CD14-positive monocyte (primary cell): Measurements from ENCODE around the gene RPS24. TPM values are rescaled to one million over a fixed set of nuclear protein-coding genes. Genes with fewer than 3 reads are reported as not detected.

Experiments used
- DNase-seq, 3 donors: peaks; one replicate each; pipeline ENCODE4 v3.0.0-alpha.2; 2011 to 2022
- H2AFZ ChIP-seq: 2 replicates; pipeline ENCODE4 v1.6.0; 2012; ENCODE audit warnings: mild to moderate bottlenecking, low read depth, low read length, inconsistent platforms; ENCODE audit not compliant: insufficient read depth, poor library complexity, severe bottlenecking
- H3K27ac ChIP-seq, 2 donors: 1 replicate in 1 of 2; 2 replicates in 1 of 2; pipeline ENCODE4 v1.5.1; 2012 to 2013; ENCODE audit warnings: low read length in 2 of 2, control low read depth in 1 of 2, inconsistent platforms in 1 of 2, low read depth in 1 of 2, mild to moderate bottlenecking in 1 of 2
- H3K27me3 ChIP-seq, 2 donors: one replicate each; pipeline versions ENCODE4 v1.6.0 to v1.6.1; 2011 to 2013; ENCODE audit warnings: low read length in 2 of 2; ENCODE audit not compliant: control insufficient read depth in 2 of 2, insufficient read depth in 2 of 2
- H3K36me3 ChIP-seq, 2 donors: replicated peaks in 1 of 2; 1 replicate in 1 of 2; 2 replicates in 1 of 2; pipeline versions ENCODE4 v1.5.1 to v1.6.1; 2012 to 2013; ENCODE audit warnings: low read length in 2 of 2, control low read depth in 1 of 2, inconsistent platforms in 1 of 2, mild to moderate bottlenecking in 1 of 2; ENCODE audit not compliant: insufficient read depth in 2 of 2, control insufficient read depth in 1 of 2
- H3K4me1 ChIP-seq, 2 donors: 1 replicate in 1 of 2; 2 replicates in 1 of 2; pipeline versions ENCODE4 v1.5.1 to v1.6.1; 2012 to 2013; ENCODE audit warnings: low read length in 2 of 2, control low read depth in 1 of 2, inconsistent platforms in 1 of 2, mild to moderate bottlenecking in 1 of 2, moderate library complexity in 1 of 2; ENCODE audit not compliant: insufficient read depth in 2 of 2, control insufficient read depth in 1 of 2
- H3K4me2 ChIP-seq: replicated peaks from 2 replicates; pipeline ENCODE3; 2012; ENCODE audit warnings: low read length, moderate library complexity, mild to moderate bottlenecking; ENCODE audit not compliant: poor library complexity, severe bottlenecking; ENCODE audit errors: extremely low read depth
- H3K4me3 ChIP-seq, 3 experiments: fragments of 200-600 bp in 1 of 3; sonication (generic) in 1 of 3; replicated peaks in 1 of 3; 1 replicate in 2 of 3; 2 replicates in 1 of 3; pipeline ENCODE4 v1.5.1; 2011 to 2013; ENCODE audit warnings: low read length in 3 of 3, mild to moderate bottlenecking in 3 of 3, control low read depth in 2 of 3, low read depth in 2 of 3, inconsistent platforms in 1 of 3, moderate library complexity in 1 of 3
- H3K79me2 ChIP-seq: 2 replicates; pipeline ENCODE4 v1.6.0; 2012; ENCODE audit warnings: mild to moderate bottlenecking, control low read depth, inconsistent platforms, low read length, moderate library complexity; ENCODE audit not compliant: insufficient read depth
- H3K9ac ChIP-seq: 2 replicates; pipeline ENCODE4 v1.6.0; 2017; ENCODE audit warnings: low read length, mild to moderate bottlenecking; ENCODE audit not compliant: insufficient read depth, poor library complexity, severe bottlenecking
- H3K9me3 ChIP-seq, 2 donors: replicated peaks in 1 of 2; 1 replicate in 1 of 2; 2 replicates in 1 of 2; pipeline versions ENCODE4 v1.5.1 to v1.6.1; 2012 to 2013; ENCODE audit warnings: low read length in 2 of 2, control low read depth in 1 of 2; ENCODE audit not compliant: control insufficient read depth in 1 of 2, insufficient read depth in 1 of 2
- H4K20me1 ChIP-seq: 2 replicates; pipeline ENCODE4 v1.6.0; 2012; ENCODE audit warnings: mild to moderate bottlenecking, low read length, control low read depth, moderate library complexity; ENCODE audit not compliant: insufficient read depth
- H3K27ac Mint-ChIP-seq, 7 donors: one replicate each; pipeline ENCODE4 v1.8.0; 2020; ENCODE audit warnings: mild to moderate bottlenecking in 7 of 7, mixed read lengths in 7 of 7, moderate library complexity in 6 of 7, inconsistent platforms in 2 of 7
- H3K27me3 Mint-ChIP-seq, 3 donors: one replicate each; pipeline ENCODE4 v1.8.0; 2021 to 2022; ENCODE audit warnings: low read depth in 3 of 3, mild to moderate bottlenecking in 3 of 3, mixed read lengths in 3 of 3, moderate library complexity in 3 of 3, inconsistent platforms in 1 of 3
- H3K36me3 Mint-ChIP-seq, 2 donors: one replicate each; pipeline ENCODE4 v1.8.0; 2020; ENCODE audit warnings: mixed read lengths in 2 of 2, inconsistent platforms in 1 of 2, mild to moderate bottlenecking in 1 of 2
- H3K4me1 Mint-ChIP-seq: one replicate; pipeline ENCODE4 v1.8.0; 2020; ENCODE audit warnings: mild to moderate bottlenecking, mixed read lengths
- H3K4me3 Mint-ChIP-seq, 2 donors: one replicate each; pipeline ENCODE4 v1.8.0; 2020; ENCODE audit warnings: mild to moderate bottlenecking in 2 of 2, mixed read lengths in 2 of 2, moderate library complexity in 1 of 2
- H3K9me3 Mint-ChIP-seq, 7 donors: one replicate each; pipeline ENCODE4 v1.8.0; 2020 to 2022; ENCODE audit warnings: mixed read lengths in 7 of 7, mild to moderate bottlenecking in 6 of 7, moderate library complexity in 6 of 7, inconsistent platforms in 2 of 7
- CTCF ChIP-seq: fragments of 200-600 bp; IDR thresholded peaks from one replicate; pipeline ENCODE4 v1.8.0; 2022; ENCODE audit warnings: antibody characterized with exemption, mild to moderate bottlenecking
- WGBS: methylation state at CpG from one replicate; pipeline ENCODE4 v1.1.5; 2013; ENCODE audit warnings: missing lambda C conversion rate; ENCODE audit not compliant: insufficient coverage; 5-methylcytosine and 5-hydroxymethylcytosine counted together
- intact Hi-C, 2 donors: fragments of 100-400 bp; cut with micrococcal nuclease; formaldehyde crosslinking; loops; one replicate each; pipeline versions ENCODE4 v1.15.0 to v1.15.1; 2023
- polyA plus RNA-seq, 3 donors: library from polyadenylated mRNA; depleted of rRNA in 1 of 3; unstranded in 2 of 3; stranded (reverse) in 1 of 3; fragments of 300-500 nt in 2 of 3; fragments of >200 nt in 1 of 3; fragmentation: Illumina TruSeq in 2 of 3; gene quantifications; 1 replicate in 2 of 3; 2 replicates in 1 of 3; pipeline ENCODE4 v1.2.3, GENCODE V29; 2012 to 2021

RPS24 gene
- polyA plus RNA-seq, 3 donors, result 801 to 2,073 (median 840) TPM

- Histone ChIP-seq H3K4me3 (no peak overlapping the region), H3K4me2 (no peak overlapping the region), H3K4me1 (no peaks in the 10 kb centered on the region), H2AFZ (no peak overlapping the region), H3K27ac (no peak overlapping the region), H3K9me3 (no peaks in the 10 kb centered on the region), H3K27me3 (no peaks in the 10 kb centered on the region), H3K36me3 (no peaks in the 10 kb centered on the region), H3K9ac (no peak overlapping the region), H4K20me1 (no peaks in the 10 kb centered on the region), H3K79me2 (no peaks in the 10 kb centered on the region)
- no peak for TF ChIP-seq CTCF
- H3K27ac Mint-ChIP-seq, result peak overlapping the region in 1 of 7 donors; percentile 57
- WGBS, result 75% methylated on average over 1 of the region's 2 CpGs
- peaks cover 0 to 2% (median 1%) of the 10 kb centered on the region in 3 donors for H3K27me3 Mint-ChIP-seq
- no peaks in the 10 kb centered on the region for H3K36me3 Mint-ChIP-seq
- intact Hi-C loops, result no loop called here
- no peak overlapping the region for H3K4me3 Mint-ChIP-seq
- H3K9me3 Mint-ChIP-seq, result no peaks in the 10 kb centered on the region
- H3K4me1 Mint-ChIP-seq, result no peaks in the 10 kb centered on the region
- no peak for DNase-seq
Observed at GRCh38 chr10:78065611-78066010, 31.9 kb downstream of the RPS24 start.

- Histone ChIP-seq H3K27ac (no peak overlapping the region), H2AFZ (no peak overlapping the region), H3K79me2 (no peaks in the 10 kb centered on the region), H3K4me3 (no peak overlapping the region), H3K9me3 (no peaks in the 10 kb centered on the region), H3K27me3 (no peaks in the 10 kb centered on the region), H3K4me2 (no peak overlapping the region), H4K20me1 (no peaks in the 10 kb centered on the region), H3K9ac (no peak overlapping the region), H3K36me3 (no peaks in the 10 kb centered on the region), H3K4me1 (no peaks in the 10 kb centered on the region)
- no CpG with 5 or more reads among the region's 5 CpGs for WGBS
- TF ChIP-seq CTCF, result no peak
- no peaks in the 10 kb centered on the region for H3K9me3 Mint-ChIP-seq
- no peaks in the 10 kb centered on the region for H3K4me1 Mint-ChIP-seq
- intact Hi-C loops, result no loop called here
- peaks cover 1 to 2% (median 2%) of the 10 kb centered on the region in 3 donors for H3K27me3 Mint-ChIP-seq
- H3K4me3 Mint-ChIP-seq, result no peak overlapping the region
- DNase-seq, result no peak
- H3K36me3 Mint-ChIP-seq, result no peaks in the 10 kb centered on the region
- H3K27ac Mint-ChIP-seq, result no peak overlapping the region
Observed at GRCh38 chr10:78066012-78066411, 32.3 kb downstream of the RPS24 start.
